Neural cell (in vitro differentiated cells): ENCODE measurements around the gene GFRA1. TPM values are rescaled to one million over a fixed set of nuclear protein-coding genes. Genes with fewer than 3 reads are reported as not detected.

Experiments
- H2AFZ ChIP-seq: fragments of 200-600, 300-800 bp; sonication (generic), shearing (Covaris generic); 2 replicates; pipeline ENCODE4 v1.6.0; 2014; ENCODE audit warnings: low read depth, mild to moderate bottlenecking, antibody characterized with exemption, low read length, moderate library complexity
- H3F3A ChIP-seq: fragments of 200-600 bp; shearing (Covaris generic); 2 replicates; pipeline ENCODE4 v1.6.1; 2016; ENCODE audit warnings: mild to moderate bottlenecking, moderate library complexity, mixed read lengths, antibody characterized with exemption, low read length; ENCODE audit not compliant: insufficient read depth, poor library complexity, severe bottlenecking
- H3K27ac ChIP-seq: fragments of 200-600, 300-800 bp; sonication (generic), shearing (Covaris generic); 2 replicates; pipeline ENCODE4 v1.5.1; 2014; ENCODE audit warnings: mild to moderate bottlenecking, low read length, moderate library complexity
- H3K27me3 ChIP-seq: fragments of 300-800, 200-600 bp; sonication (generic), shearing (Covaris generic); 2 replicates; pipeline ENCODE4 v1.6.0; 2014; ENCODE audit warnings: mild to moderate bottlenecking, low read depth, low read length, moderate library complexity; ENCODE audit not compliant: insufficient read depth
- H3K36me3 ChIP-seq: fragments of 300-800, 200-600 bp; sonication (generic), shearing (Covaris generic); 2 replicates; pipeline ENCODE4 v1.5.1; 2014; ENCODE audit warnings: mild to moderate bottlenecking, antibody characterized with exemption, low read length, moderate library complexity; ENCODE audit not compliant: insufficient read depth
- H3K4me2 ChIP-seq: fragments of 300-800, 200-600 bp; sonication (generic), shearing (Covaris generic); 2 replicates; pipeline ENCODE4 v1.6.0; 2014; ENCODE audit warnings: mild to moderate bottlenecking, low read length
- H3K4me3 ChIP-seq: fragments of 300-800, 200-600 bp; sonication (generic), shearing (Covaris generic); 2 replicates; pipeline ENCODE4 v1.5.1; 2014; ENCODE audit warnings: mild to moderate bottlenecking, low read length, moderate library complexity
- H3K79me2 ChIP-seq: fragments of 200-600 bp; shearing (Covaris generic); replicated peaks from 2 replicates; pipeline ENCODE4 v1.6.0; 2014; ENCODE audit warnings: mild to moderate bottlenecking, low read length, moderate library complexity; ENCODE audit not compliant: insufficient read depth
- H3K9ac ChIP-seq: fragments of 300-800, 200-600 bp; sonication (generic), shearing (Covaris generic); 2 replicates; pipeline ENCODE4 v1.6.1; 2016; ENCODE audit warnings: mild to moderate bottlenecking, low read length, mixed read lengths
- H3K9me2 ChIP-seq: fragments of 200-600 bp; shearing (Covaris generic); 2 replicates; pipeline ENCODE4 v1.6.1; 2016; ENCODE audit warnings: mild to moderate bottlenecking, low read length, mixed read lengths; ENCODE audit not compliant: insufficient read depth
- H3K9me3 ChIP-seq: fragments of 200-600, 300-800 bp; sonication (generic), shearing (Covaris generic); 2 replicates; pipeline ENCODE4 v1.6.1; 2016; ENCODE audit warnings: mild to moderate bottlenecking, mixed run types, low read length, moderate library complexity, mixed read lengths
- H4K20me1 ChIP-seq: fragments of 200-600 bp; shearing (Covaris generic); 2 replicates; pipeline ENCODE4 v1.6.1; 2016; ENCODE audit warnings: mild to moderate bottlenecking, mixed run types; ENCODE audit not compliant: insufficient read depth
- EP300 ChIP-seq: fragments of 450-650 bp; conservative IDR thresholded peaks from 2 replicates; pipeline ENCODE4 v1.6.1; 2014; ENCODE audit warnings: antibody characterized with exemption, mild to moderate bottlenecking, moderate library complexity; ENCODE audit not compliant: poor library complexity, severe bottlenecking
- EZH2 ChIP-seq: fragments of 200-600, 300-800 bp; shearing (Covaris generic), sonication (generic); IDR thresholded peaks from 2 replicates; pipeline ENCODE4 v1.6.1; 2014; ENCODE audit warnings: antibody characterized with exemption, low read length, borderline replicate concordance, mild to moderate bottlenecking; ENCODE audit not compliant: insufficient read depth, poor library complexity, severe bottlenecking
- MXI1 ChIP-seq: fragments of 450-650 bp; conservative IDR thresholded peaks from 2 replicates; pipeline ENCODE4 v1.6.1; 2014; ENCODE audit warnings: antibody characterized with exemption, mild to moderate bottlenecking; ENCODE audit not compliant: poor library complexity, severe bottlenecking
- POLR2AphosphoS5 ChIP-seq: IDR thresholded peaks from 2 replicates; pipeline ENCODE4 v1.6.1; 2012
- RAD21 ChIP-seq: fragments of 450-650 bp; conservative IDR thresholded peaks from 2 replicates; pipeline ENCODE4 v1.6.1; 2014; ENCODE audit warnings: antibody characterized with exemption, mild to moderate bottlenecking, moderate library complexity
- REST ChIP-seq: IDR thresholded peaks from 2 replicates; pipeline ENCODE4 v1.6.1; 2012; ENCODE audit warnings: borderline replicate concordance
- SMC3 ChIP-seq: fragments of 450-650 bp; conservative IDR thresholded peaks from 2 replicates; pipeline ENCODE4 v1.6.1; 2014; ENCODE audit warnings: antibody characterized with exemption, mild to moderate bottlenecking, moderate library complexity; ENCODE audit not compliant: poor library complexity
- TAF1 ChIP-seq: IDR thresholded peaks from 2 replicates; pipeline ENCODE4 v1.6.1; 2012; ENCODE audit warnings: low read depth
- polyA plus RNA-seq: library from polyadenylated mRNA; depleted of rRNA; stranded (reverse); fragments of >200 nt; gene quantifications from 2 replicates; pipeline ENCODE4 v1.2.3, GENCODE V29; 2014
- TF ChIP-seq, protein P1 (sequence below): fragments of 450-650 bp; IDR thresholded peaks from 2 replicates; pipeline ENCODE4 v1.5.1; 2014; ENCODE audit warnings: antibody characterized with exemption, mild to moderate bottlenecking, moderate library complexity; ENCODE audit not compliant: poor library complexity, severe bottlenecking

The GFRA1 gene
- polyA plus RNA-seq, 1 donor from 2014 or later, result 2.3 TPM

- Histone ChIP-seq H3K9me2 (no peaks in the 10 kb centered on the region), H3K9me3 (no peaks in the 10 kb centered on the region), H3F3A (no peaks in the 10 kb centered on the region), H3K4me2 (no peak overlapping the region), H3K9ac (no peak overlapping the region), H3K4me3 (no peak overlapping the region), H3K79me2 (no peaks in the 10 kb centered on the region), H3K36me3 (no peaks in the 10 kb centered on the region), H3K27me3 (no peaks in the 10 kb centered on the region), H4K20me1 (no peaks in the 10 kb centered on the region), H3K27ac (no peak overlapping the region), H2AFZ (no peak overlapping the region)
- no peak for TF ChIP-seq RAD21
- TF ChIP-seq, protein P1, sequence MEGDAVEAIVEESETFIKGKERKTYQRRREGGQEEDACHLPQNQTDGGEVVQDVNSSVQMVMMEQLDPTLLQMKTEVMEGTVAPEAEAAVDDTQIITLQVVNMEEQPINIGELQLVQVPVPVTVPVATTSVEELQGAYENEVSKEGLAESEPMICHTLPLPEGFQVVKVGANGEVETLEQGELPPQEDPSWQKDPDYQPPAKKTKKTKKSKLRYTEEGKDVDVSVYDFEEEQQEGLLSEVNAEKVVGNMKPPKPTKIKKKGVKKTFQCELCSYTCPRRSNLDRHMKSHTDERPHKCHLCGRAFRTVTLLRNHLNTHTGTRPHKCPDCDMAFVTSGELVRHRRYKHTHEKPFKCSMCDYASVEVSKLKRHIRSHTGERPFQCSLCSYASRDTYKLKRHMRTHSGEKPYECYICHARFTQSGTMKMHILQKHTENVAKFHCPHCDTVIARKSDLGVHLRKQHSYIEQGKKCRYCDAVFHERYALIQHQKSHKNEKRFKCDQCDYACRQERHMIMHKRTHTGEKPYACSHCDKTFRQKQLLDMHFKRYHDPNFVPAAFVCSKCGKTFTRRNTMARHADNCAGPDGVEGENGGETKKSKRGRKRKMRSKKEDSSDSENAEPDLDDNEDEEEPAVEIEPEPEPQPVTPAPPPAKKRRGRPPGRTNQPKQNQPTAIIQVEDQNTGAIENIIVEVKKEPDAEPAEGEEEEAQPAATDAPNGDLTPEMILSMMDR, result no peak
- no peak for TF ChIP-seq MXI1
- TF ChIP-seq POLR2AphosphoS5, result no peak
- no peak for TF ChIP-seq EP300
- TF ChIP-seq TAF1, result no peak
- TF ChIP-seq SMC3, result no peak
- TF ChIP-seq EZH2, result no peak
- no peak for TF ChIP-seq REST
Measured at GRCh38 chr10:116201011-116201410, 72.0 kb downstream of the GFRA1 start.

DNA sequence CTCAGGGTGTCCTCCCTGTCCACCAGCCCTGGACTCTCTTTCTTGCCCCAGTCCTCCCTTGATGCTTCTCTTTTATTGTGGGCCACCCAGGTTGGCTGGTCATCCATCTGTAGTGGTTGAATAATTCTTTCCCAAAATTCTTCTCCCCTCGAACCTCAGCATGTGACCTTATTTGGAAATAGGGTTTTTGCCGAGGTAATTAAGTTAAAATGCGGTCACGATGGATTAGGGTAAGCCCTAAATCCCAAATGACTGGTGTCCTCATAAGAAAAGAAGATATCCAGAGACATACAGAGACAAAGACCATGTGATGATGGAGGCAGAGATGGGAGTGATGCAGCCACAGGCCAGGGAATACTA is 74.3 kb downstream of the GFRA1 start:
- H3K79me2 ChIP-seq, result no peaks in the 10 kb centered on the region

More for the DNA sequence above, 74.3 kb downstream of the GFRA1 start:
- Histone ChIP-seq H3K9me3 (peaks cover 6% of the 10 kb centered on the region), H4K20me1 (no peaks in the 10 kb centered on the region), H3K4me2 (no peak overlapping the region), H3K9ac (no peak overlapping the region), H3K9me2 (no peaks in the 10 kb centered on the region), H3K27ac (no peak overlapping the region), H3K36me3 (no peaks in the 10 kb centered on the region), H2AFZ (no peak overlapping the region), H3K27me3 (no peaks in the 10 kb centered on the region), H3K4me3 (no peak overlapping the region), H3F3A (no peaks in the 10 kb centered on the region)
- TF ChIP-seq TAF1 (no peak), POLR2AphosphoS5 (no peak), MXI1 (no peak), SMC3 (no peak), REST (no peak), EP300 (no peak), EZH2 (no peak), RAD21 (no peak)
- TF ChIP-seq, protein P1, result no peak
